SK-MEL-5 (cell line): ENCODE results near the gene EPS8L1. TPM values are rescaled to one million over a fixed set of nuclear protein-coding genes. Genes with fewer than 3 reads are reported as not detected.

Experiments used
- DNase-seq: peaks from one replicate; pipeline ENCODE4 v3.0.0-alpha.2; 2016; ENCODE audit warnings: low read depth, low spot score
- in situ Hi-C: cut with HindIII; loops from 2 replicates; pipeline ENCODE4 v1.10.0; 2016; ENCODE audit warnings: low sequenced_read_pairs, high pct_unique_total_duplicates, low pct_unique_long_range_greater_than_20kb
- total RNA-seq: library from RNA; depleted of rRNA; stranded (reverse); fragments of >200 nt; shearing (Covaris generic); gene quantifications from 2 replicates; pipeline ENCODE4 v1.2.3, GENCODE V29; 2014

Gene EPS8L1
- total RNA-seq, 1 experiment from 2014 or later, result 8.7 TPM

- DNase-seq, result no peak
- in situ Hi-C loops, result no loop called here
Observed at GRCh38 chr19:55069865-55070197, 5.8 kb upstream of the EPS8L1 start.

- in situ Hi-C loops, result no loop called here
- DNase-seq, result no peak
Observed at GRCh38 chr19:55070466-55071128, 5.1 kb upstream of the EPS8L1 start.

- no peak for DNase-seq
- in situ Hi-C loops, result no loop called here
Observed at GRCh38 chr19:55071129-55071502, 4.6 kb upstream of the EPS8L1 start.

DNA sequence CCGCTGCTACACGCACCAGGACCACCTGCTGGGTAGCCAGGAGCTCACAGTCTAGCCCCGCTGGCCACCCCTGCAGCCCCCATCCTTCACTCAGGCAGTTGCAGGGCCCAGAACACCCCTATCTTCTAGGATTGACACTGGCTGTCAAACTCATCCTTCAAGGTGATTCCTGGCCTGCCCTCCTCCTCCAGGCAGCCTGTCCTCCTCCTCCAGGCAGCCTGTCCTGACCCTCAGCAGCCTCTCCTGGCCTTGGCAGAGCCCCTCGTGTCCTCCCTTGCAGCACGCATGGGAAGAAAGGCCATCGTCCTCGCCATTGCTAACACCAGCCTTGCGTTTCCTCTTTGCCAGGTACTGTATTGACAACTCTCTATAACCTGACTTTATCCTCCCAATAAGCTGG lies 3.8 kb upstream of the EPS8L1 start:
- in situ Hi-C loops, result no loop called here
- DNase-seq, result no peak

DNA sequence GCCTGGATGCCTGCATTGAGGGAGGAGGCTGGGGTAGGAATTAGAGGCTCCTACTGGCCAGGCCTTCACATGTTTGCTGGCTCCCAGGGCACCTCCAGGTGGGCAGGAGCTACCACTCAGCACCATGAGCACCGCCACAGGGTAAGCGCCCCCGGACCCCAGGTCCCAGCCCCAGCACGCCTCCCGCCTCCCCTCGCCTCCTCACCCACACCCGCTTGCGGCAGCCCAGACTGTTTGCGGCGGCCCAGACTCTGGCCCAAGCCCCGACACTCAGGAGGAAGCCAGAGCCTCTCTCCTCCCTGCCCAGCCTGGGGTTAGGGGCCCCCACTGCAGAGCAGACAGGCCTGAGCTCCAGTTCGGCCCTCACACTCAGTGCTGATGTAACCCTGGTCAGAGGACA lies 652 bp downstream of the EPS8L1 start:
- no peak for DNase-seq
- in situ Hi-C loops, result no loop called here

DNA sequence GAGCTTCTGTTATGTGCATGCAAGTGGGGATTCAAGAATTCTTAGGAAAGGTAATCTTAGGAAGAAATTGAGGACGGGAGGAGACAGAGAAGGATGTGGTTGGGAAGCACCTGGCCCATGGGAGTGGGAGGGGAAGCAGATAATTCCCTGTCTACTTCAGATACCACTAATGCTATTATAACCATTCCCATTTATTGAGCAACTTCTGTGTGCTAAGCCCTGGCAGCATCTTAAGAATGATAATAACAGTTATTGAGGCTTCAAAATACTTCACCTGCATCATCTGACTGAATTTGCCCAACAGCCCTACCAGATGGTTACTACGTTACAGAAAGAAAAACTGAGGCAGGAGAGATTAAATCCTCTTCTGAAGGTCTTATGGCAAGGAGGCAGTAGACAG lies 1.4 kb downstream of the EPS8L1 start:
- in situ Hi-C loops, result no loop called here
- DNase-seq, result no peak

GRCh38 chr19:55078996-55079395 lies 3.3 kb downstream of the EPS8L1 start:
- in situ Hi-C loops, result no loop called here
- no peak for DNase-seq

DNA sequence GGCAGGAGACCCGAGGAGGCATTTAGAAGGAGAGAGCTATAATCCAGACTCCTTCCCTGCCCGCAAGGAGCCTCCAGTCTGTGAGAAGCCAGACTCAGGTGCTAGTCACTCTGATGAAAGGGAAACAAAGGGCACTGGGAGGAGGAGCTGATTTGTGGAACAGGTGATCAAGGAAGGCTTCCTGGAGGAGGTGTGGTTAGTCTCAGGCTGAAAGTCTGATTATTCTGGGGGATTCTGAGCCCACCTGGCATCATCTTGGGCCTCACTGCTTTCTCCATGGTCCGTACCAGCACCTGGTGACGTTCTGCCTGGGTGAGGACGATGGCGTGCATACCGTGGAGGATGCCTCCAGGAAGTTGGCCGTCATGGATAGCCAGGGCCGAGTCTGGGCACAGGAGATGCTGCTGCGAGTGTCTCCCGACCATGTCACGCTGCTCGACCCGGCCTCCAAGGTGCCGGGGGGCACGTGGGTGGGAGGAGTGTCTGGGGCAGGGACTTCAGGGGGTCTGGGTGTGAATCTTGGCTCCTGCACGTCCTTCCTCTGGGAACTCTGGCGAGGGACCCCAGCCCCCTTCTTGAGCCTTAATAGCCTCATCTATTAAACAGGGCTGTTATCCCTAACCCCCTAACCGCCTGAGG lies 3.9 kb downstream of the EPS8L1 start:
- in situ Hi-C loops, result no loop called here

DNA sequence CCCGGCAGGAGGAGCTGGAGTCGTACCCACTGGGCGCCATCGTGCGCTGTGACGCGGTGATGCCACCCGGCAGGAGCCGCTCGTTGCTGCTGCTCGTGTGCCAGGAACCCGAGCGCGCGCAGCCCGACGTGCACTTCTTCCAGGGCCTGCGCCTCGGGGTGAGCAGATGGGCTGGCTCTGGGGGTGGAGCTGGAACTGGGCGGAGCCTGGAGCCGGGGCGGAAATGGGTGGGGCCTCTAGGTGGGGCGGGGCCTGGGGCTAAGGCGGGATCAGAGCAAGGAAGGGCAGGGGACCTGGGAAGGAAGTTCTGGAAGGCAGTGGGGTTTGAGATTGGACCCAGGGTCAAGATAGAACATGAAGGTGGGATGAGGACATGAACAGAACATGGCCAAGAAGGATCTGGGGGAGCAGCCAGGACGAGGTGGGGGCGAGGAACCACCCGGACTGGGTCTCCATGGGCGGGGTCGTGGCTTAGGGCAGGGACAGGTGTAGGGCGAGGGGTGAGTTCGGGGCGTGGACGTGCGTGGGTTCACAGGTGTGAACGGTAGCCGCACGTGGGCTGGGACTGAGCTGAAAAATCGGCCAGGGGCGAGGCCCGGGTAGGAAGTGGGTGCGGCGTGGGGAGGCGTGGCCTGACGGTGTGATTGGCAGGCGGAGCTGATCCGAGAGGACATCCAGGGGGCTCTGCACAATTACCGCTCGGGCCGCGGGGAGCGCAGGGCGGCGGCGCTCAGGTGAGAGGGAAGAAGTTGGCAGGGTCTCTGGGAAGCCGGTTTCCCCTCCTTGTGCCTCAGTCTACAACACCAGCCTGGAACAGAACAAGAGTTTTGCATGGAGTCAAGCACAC lies 4.7 kb downstream of the EPS8L1 start:
- in situ Hi-C loops, result no loop called here
- peak; percentile 80 for DNase-seq

More for the DNA sequence above, 3.9 kb downstream of the EPS8L1 start:
- no peak for DNase-seq

DNA sequence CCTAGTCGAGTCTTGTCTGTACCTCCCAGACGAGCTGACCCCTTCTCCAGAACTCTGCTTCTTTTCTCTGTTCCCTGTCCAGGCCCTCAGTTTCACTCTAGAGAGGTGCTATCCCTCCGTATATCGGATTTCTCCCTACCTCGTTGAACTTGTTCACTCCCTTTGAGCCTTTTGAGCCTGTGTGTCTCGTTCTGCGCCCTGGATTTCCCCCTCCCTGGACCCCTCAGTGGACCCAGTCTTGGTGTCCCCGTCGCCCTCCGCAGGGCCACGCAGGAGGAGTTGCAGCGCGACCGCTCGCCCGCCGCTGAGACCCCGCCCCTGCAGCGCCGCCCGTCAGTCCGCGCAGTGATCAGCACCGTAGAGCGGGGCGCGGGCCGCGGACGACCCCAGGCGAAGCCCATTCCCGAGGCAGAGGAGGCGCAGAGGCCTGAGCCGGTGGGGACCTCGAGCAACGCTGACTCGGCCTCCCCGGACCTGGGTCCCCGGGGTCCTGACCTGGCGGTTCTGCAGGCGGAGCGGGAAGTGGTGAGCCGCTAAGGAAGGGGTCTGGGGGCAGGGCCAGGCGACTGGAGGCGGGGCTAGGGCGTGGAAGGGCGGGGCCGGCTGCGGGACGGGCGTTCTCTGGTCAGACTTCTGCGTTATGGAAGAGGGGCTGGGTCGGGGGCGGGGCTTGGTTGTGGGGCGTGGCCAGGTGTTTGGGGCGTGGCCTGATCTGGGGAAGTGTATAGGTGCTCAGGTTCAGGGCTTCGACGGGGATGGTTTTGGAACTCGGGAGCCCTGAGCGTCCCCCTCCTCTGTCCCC lies 5.5 kb downstream of the EPS8L1 start:
- DNase-seq, result peak; percentile 90
- in situ Hi-C loops, result no loop called here

DNA sequence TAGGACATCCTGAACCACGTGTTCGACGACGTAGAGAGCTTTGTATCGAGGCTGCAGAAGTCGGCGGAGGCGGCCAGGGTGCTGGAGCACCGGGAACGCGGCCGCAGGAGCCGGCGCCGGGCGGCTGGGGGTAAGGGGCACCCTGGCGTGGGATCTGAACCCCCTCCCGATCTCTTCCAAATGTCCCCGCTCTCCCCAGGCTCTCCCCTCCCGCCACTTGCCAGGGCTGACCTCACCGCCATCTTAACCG lies 6.0 kb downstream of the EPS8L1 start:
- no peak for DNase-seq
- in situ Hi-C loops, result no loop called here

GRCh38 chr19:55082020-55082851 lies 6.6 kb downstream of the EPS8L1 start:
- DNase-seq, result peak; percentile 69
- in situ Hi-C loops, result no loop called here

GRCh38 chr19:55083004-55083850 lies 7.6 kb downstream of the EPS8L1 start:
- DNase-seq, result no peak
- in situ Hi-C loops, result no loop called here

- in situ Hi-C loops, result no loop called here
Observed at GRCh38 chr19:55084416-55084815, 8.7 kb downstream of the EPS8L1 start.

GRCh38 chr19:55085923-55086715 lies 10.4 kb downstream of the EPS8L1 start:
- DNase-seq, result no peak
- in situ Hi-C loops, result no loop called here

More at GRCh38 chr19:55084416-55084815, 8.7 kb downstream of the EPS8L1 start:
- DNase-seq, result no peak
